Measurements from ENCODE around the gene FZD1.
A peak's percentile ranks its signal among the peaks of the same experiment; 100 is the strongest.

FZD1 gene

DNA sequence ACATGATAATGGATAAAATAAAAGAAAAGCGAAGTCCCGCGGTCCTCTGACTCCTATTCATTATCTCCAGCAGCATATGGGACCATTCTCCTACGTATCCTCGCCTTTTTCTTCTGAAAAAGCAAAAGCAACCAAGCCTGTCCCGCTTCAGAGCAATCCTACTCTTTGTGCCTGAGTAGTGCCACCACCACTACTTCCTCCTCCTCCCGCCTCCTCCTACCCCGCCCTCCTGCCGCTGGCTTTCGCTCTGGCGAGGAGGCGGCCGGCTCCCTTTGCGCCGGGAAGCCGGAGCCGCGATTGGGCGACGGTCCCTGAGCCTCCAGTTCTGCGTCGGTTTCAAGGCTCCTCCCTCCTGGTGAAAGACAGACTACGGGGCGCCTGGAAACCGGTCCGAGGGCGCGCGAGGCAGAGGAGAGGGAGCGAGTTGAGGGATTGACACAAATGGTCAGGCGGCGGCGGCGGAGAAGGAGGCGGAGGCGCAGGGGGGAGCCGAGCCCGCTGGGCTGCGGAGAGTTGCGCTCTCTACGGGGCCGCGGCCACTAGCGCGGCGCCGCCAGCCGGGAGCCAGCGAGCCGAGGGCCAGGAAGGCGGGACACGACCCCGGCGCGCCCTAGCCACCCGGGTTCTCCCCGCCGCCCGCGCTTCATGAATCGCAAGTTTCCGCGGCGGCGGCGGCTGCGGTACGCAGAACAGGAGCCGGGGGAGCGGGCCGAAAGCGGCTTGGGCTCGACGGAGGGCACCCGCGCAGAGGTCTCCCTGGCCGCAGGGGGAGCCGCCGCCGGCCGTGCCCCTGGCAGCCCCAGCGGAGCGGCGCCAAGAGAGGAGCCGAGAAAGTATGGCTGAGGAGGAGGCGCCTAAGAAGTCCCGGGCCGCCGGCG is at the start of gene FZD1:
Gene FZD1 (plus strand): TSS at position 388 of the 878 bp plus-strand sequence. CDS start 448 bp downstream, at position 836.
- peak within 1 kb of the TSS; percentile 64 for H3K4me3 ChIP-seq (ENCODE audit: low read length)
- DNase-seq (ENCODE audit: low read depth), result peak; percentile 99
- TF ChIP-seq, protein P1, sequence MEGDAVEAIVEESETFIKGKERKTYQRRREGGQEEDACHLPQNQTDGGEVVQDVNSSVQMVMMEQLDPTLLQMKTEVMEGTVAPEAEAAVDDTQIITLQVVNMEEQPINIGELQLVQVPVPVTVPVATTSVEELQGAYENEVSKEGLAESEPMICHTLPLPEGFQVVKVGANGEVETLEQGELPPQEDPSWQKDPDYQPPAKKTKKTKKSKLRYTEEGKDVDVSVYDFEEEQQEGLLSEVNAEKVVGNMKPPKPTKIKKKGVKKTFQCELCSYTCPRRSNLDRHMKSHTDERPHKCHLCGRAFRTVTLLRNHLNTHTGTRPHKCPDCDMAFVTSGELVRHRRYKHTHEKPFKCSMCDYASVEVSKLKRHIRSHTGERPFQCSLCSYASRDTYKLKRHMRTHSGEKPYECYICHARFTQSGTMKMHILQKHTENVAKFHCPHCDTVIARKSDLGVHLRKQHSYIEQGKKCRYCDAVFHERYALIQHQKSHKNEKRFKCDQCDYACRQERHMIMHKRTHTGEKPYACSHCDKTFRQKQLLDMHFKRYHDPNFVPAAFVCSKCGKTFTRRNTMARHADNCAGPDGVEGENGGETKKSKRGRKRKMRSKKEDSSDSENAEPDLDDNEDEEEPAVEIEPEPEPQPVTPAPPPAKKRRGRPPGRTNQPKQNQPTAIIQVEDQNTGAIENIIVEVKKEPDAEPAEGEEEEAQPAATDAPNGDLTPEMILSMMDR (IDR thresholded peaks at IDR 0.05; ENCODE audit: insufficient read depth, low read depth, low read length, missing control alignments), result no peak

DNA sequence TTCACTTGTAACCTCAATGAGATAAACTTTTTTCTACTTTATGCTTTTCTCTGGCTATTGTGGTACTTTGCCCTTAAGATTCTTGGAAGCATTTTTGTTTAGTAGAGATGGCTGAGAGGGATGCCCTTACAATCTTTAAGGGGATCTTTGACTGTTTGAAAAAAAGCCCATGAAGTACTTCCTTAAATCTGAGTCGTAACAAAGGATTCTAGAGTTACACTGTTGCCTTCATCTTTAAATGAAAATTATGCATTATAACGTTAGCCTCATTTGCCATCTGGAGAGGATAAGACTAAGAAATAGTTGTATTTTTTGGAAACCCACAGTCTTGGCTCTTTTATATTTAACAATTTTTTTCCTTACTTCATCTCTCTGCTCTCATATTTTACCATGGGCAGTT is 37.8 kb upstream of the FZD1 start:
- no peak overlapping the region for H3K4me3 ChIP-seq (ENCODE audit: low read length)

DNA sequence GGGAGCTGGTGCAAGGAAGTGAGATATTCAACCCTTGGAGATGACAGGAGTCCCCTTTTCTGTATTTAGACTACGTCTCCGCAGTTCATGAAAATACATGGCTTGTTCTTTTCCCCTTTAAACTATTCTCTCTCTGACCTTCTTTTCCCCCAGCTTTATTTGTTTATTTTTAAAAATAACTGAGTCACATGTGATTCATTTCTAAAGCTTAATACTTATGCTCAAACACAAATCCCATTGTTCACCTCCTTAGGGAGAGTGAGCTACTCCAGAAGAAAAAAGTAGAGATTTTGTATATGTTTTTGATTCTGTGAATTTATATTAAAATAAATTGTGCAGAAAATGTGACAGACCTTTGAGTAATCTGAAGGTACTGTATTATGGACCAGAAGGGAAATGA is 35.9 kb upstream of the FZD1 start:
- peak; percentile 25 for DNase-seq (ENCODE audit: low read depth)
- no peak overlapping the region for H3K4me3 ChIP-seq (ENCODE audit: low read length)
- TF ChIP-seq, protein P1 (IDR thresholded peaks at IDR 0.05; ENCODE audit: insufficient read depth, low read depth, low read length, missing control alignments), result no peak

More for the DNA sequence above, 37.8 kb upstream of the FZD1 start:
- TF ChIP-seq, protein P1 (IDR thresholded peaks at IDR 0.05; ENCODE audit: insufficient read depth, low read depth, low read length, missing control alignments), result no peak
- DNase-seq (ENCODE audit: low read depth), result no peak

DNA sequence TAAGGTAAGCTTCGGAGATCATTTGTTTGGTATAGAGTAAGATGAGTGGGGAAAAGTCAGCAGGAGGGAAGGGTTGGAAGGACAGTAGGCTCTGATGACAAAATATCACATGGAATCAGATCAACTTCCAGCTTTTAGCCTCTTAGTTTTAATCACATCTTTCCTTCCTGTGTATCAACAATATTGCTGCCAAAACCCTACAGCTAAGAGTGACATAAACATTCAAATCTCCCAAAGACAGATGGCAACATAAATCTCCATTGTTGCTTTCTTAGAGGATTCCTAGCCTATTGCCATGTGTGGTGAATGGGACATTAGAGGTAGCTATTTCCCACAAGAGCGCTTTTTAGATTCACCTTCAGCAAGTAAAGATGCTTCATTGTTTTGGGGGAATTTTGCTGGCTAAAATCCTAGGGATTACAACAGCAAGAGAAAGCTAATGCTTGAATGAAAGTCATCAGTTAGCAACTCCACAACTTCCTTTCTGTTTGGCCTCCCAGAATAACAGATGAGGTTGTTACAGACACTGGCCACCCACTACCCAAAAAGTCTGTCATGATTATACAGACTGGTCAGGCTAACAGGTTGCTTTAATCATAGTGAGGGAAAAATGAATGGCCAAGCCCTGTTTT is 35.2 kb upstream of the FZD1 start:
- H3K4me3 ChIP-seq (ENCODE audit: low read length), result no peak overlapping the region
- TF ChIP-seq, protein P1 (IDR thresholded peaks at IDR 0.05; ENCODE audit: insufficient read depth, low read depth, low read length, missing control alignments), result no peak
- DNase-seq (ENCODE audit: low read depth), result no peak

DNA sequence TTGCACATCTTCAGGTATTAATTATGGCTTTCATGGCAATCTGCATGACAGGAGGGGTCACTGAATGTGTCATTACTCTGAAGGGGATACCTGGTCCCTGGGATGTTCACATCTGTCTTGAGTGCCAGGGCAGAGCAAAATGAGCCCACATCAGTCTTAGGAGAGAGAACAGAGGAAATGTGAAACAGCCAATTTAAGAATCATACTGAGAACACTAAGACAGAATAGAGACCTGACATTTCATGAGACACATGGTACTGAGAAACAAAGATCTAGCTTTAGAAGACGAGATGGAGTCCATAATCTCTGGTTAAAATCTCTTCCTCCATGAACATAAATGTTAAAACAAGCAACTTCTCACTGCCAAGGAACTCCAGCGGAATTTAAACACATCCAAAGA is 34.1 kb upstream of the FZD1 start:
- TF ChIP-seq, protein P1 (IDR thresholded peaks at IDR 0.05; ENCODE audit: insufficient read depth, low read depth, low read length, missing control alignments), result no peak
- no peak overlapping the region for H3K4me3 ChIP-seq (ENCODE audit: low read length)
- no peak for DNase-seq (ENCODE audit: low read depth)

DNA sequence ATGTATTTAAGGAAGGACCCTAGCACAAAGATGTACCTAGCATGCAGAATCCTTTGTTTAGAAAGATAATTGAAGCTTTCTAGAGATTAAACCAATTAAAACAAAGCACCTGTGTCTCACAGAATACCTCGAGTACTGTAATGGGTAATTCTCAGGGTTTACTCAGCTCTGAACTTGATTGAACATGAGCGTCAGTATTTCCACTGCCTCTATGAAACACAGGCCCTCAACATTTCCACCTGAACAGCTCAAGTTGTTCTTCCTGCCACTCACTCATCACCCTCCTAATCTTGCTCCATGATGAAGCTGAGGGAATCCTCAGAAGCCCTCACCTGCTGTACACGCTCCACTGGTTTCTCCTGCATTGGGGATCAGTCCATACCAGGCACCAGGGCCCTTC is 33.7 kb upstream of the FZD1 start:
- DNase-seq (ENCODE audit: low read depth), result no peak
- H3K4me3 ChIP-seq (ENCODE audit: low read length), result no peak overlapping the region
- TF ChIP-seq, protein P1 (IDR thresholded peaks at IDR 0.05; ENCODE audit: insufficient read depth, low read depth, low read length, missing control alignments), result no peak

All from epithelial cell of esophagus (primary cell).